BJ (cell line): ENCODE measurements around the gene GPATCH4. TPM values are rescaled to one million over a fixed set of nuclear protein-coding genes. Genes with fewer than 3 reads are reported as not detected.
"Not testable (repeated sequence)": the region's sequence is repeated elsewhere in the genome, so short reads cannot be mapped to it uniquely, and the experiment has no call there.

Source experiments
- CTCF ChIA-PET: fragments of 350-600 bp; formaldehyde crosslinking; extraction: SDS; loops from one replicate; lab custom pipeline; 2021; ENCODE audit warnings: antibody characterized with exemption, inconsistent platforms; lab: Yijun Ruan, JAX
- POLR2A ChIA-PET: fragments of 300-600 bp; sonication (Branson Sonifier 250); formaldehyde crosslinking; extraction: SDS; loops from one replicate; lab custom pipeline; 2021; ENCODE audit warnings: antibody characterized with exemption; lab: Charles Lee
- DNase-seq: peaks from one replicate; pipeline ENCODE4 v3.0.0-alpha.2; 2011; ENCODE audit warnings: low read depth
- H3K27me3 ChIP-seq: 2 replicates; pipeline ENCODE4 v1.6.0; 2011; ENCODE audit warnings: low read length; ENCODE audit not compliant: control insufficient read depth, insufficient read depth
- H3K36me3 ChIP-seq: 2 replicates; pipeline ENCODE4 v1.5.1; 2011; ENCODE audit warnings: low read length; ENCODE audit not compliant: control insufficient read depth, insufficient read depth
- H3K4me3 ChIP-seq: 2 replicates; pipeline ENCODE4 v1.5.1; 2011; ENCODE audit warnings: low read depth, mild to moderate bottlenecking, control low read depth, low read length
- CTCF ChIP-seq: IDR thresholded peaks from 2 replicates; pipeline ENCODE4 v1.5.1; 2011; ENCODE audit warnings: low read depth, mild to moderate bottlenecking, control low read depth, inconsistent platforms, low read length, moderate library complexity; ENCODE audit not compliant: insufficient read depth
- polyA plus RNA-seq: library from polyadenylated mRNA; depleted of rRNA; stranded (reverse); fragments of >200 nt; gene quantifications from 2 replicates; pipeline ENCODE4 v1.2.3, GENCODE V29; 2011

GPATCH4 gene
- polyA plus RNA-seq, 1 experiment, result 21.2 TPM

DNA sequence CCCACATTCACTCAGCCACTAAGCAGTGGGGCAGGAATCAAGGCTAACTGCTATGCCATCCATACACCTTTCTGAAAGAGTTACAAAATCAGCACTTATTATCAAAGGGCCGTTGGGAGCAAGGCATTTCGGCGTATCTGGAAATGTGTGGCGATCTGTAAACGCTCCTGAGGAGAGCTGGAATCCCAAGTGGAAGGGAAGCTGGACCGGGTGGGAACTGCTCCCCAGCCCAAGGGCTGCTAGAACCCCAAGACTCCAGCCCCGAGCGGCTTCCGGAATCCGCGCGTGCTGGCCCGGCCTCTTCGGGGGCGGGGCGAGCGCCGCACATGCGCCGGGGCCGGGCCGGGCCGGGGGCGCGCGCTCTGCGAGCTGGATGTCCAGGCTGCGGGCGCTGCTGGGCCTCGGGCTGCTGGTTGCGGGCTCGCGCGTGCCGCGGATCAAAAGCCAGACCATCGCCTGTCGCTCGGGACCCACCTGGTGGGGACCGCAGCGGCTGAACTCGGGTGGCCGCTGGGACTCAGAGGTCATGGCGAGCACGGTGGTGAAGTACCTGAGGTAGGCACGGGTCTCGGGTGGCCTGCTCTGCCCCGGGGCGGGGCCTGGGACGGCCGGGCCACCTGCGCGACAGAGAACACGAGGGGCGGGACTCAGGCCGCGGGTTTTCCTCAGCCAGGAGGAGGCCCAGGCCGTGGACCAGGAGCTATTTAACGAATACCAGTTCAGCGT, 9.7 kb downstream of the GPATCH4 start, which contains the start of gene NAXE:
Gene NAXE (plus strand): TSS at position 345 of the 726 bp plus-strand sequence. CDS start 29 bp downstream, at position 374.
- CTCF ChIA-PET, result interaction anchor here (0.6 to 3.1 kb wide), 17 partner anchors 10 to 235 kb away, joined by 3 to 16 read pairs (median 4); partner anchors contain the start of gene GPATCH4
- H3K36me3 ChIP-seq, result peaks cover 7% of the 10 kb centered on the region
- no peak for TF ChIP-seq CTCF
- DNase-seq, result no peak
- H3K27me3 ChIP-seq, result no peaks in the 10 kb centered on the region
- peak within 1 kb of the TSS; percentile 54 for H3K4me3 ChIP-seq
- POLR2A ChIA-PET, result interaction anchor here (0.5 kb wide), 1 partner anchor 91 kb away, joined by 8 read pairs; the partner anchor contains the start of gene MEF2D

DNA sequence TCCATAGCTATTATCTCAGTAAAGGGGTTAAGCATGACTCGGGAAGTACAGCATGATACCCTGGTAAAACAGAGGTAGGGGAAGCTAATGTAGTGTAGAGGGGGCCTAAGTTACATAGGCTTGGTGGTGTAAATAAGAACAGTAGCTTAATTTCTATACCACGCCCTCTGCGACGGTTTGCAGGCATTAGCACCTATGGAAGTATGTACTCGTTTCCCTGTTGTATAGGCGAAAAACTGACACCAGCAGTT, 10.2 kb downstream of the GPATCH4 start:
- POLR2A ChIA-PET, result no interaction called here
- DNase-seq, result no peak

GRCh38 chr1:156590326-156591180, 10.7 kb downstream of the GPATCH4 start:
- Histone ChIP-seq H3K36me3 (peaks cover 4% of the 10 kb centered on the region), H3K4me3 (no peak overlapping the region), H3K27me3 (0 out of 2 replicates have a peak, but pooled peaks cover 2% of the 10 kb centered on the region)
- CTCF ChIA-PET, result interaction anchor here (0.6 to 2.6 kb wide), 13 partner anchors 9 to 234 kb away, joined by 3 to 16 read pairs (median 5); partner anchors contain the start of gene GPATCH4
- POLR2A ChIA-PET, result no interaction called here
- no peak for DNase-seq
- TF ChIP-seq CTCF, result no peak

More for the DNA sequence above, 10.2 kb downstream of the GPATCH4 start:
- Histone ChIP-seq H3K27me3 (0 out of 2 replicates have a peak, but pooled peaks cover under 1% of the 10 kb centered on the region), H3K4me3 (peak overlapping the region; percentile 54), H3K36me3 (peaks cover 5% of the 10 kb centered on the region)
- CTCF ChIA-PET, result interaction anchor here (0.6 to 2.6 kb wide), 13 partner anchors 9 to 235 kb away, joined by 3 to 16 read pairs (median 5); partner anchors contain the start of gene GPATCH4
- no peak for TF ChIP-seq CTCF

GRCh38 chr1:156589546-156589945, 11.7 kb downstream of the GPATCH4 start:
- DNase-seq, result no peak
- Histone ChIP-seq H3K27me3 (0 out of 2 replicates have a peak, but pooled peaks cover 2% of the 10 kb centered on the region), H3K36me3 (no peaks in the 10 kb centered on the region; the same call in 1 of the 2 replicates), H3K4me3 (no peak overlapping the region)
- ChIA-PET POLR2A (interaction anchor here (0.6 kb wide), 1 partner anchor 628 kb away, joined by 6 read pairs; no protein-coding TSS in a partner anchor), CTCF (interaction anchor here (0.9 to 1.7 kb wide), 7 partner anchors 19 to 204 kb away, joined by 3 to 7 read pairs (median 3); partner anchors contain the start of gene NES)
- TF ChIP-seq CTCF, result no peak

GRCh38 chr1:156587927-156588326, 13.4 kb downstream of the GPATCH4 start:
- H3K27me3 ChIP-seq, DNase-seq, H3K36me3 ChIP-seq, POLR2A ChIA-PET, H3K4me3 ChIP-seq: not testable (repeated sequence)
- CTCF ChIA-PET, result interaction anchor here (1.7 kb wide), 1 partner anchor 90 kb away, joined by 5 read pairs; the partner anchor contains the start of gene NES
